HG03159 (cell line): Measurements from ENCODE around the gene CCDC190.
"Not testable (repeated sequence)": the region's sequence is repeated elsewhere in the genome, so short reads cannot be mapped to it uniquely, and the experiment has no call there.

Experiments used
- ATAC-seq: cut with Tn5 transposase; IDR thresholded peaks from one replicate; pipeline ENCODE4 v1.9.1; 2021; ENCODE audit warnings: mild to moderate bottlenecking, moderate library complexity; ENCODE audit not compliant: unreplicated experiment

CCDC190 gene

GRCh38 chr1:162861101-162861500, at the start of gene CCDC190:
Gene CCDC190 (minus strand): TSS chr1:162861175. CDS start chr1:162859646, 1,529 bp downstream.
- no peak for ATAC-seq

- ATAC-seq = no peak
Measured at GRCh38 chr1:162910161-162910560, 49.2 kb upstream of the CCDC190 start.

- no peak for ATAC-seq
Measured at GRCh38 chr1:162908780-162909179, 47.8 kb upstream of the CCDC190 start.

- no peak for ATAC-seq
Measured at GRCh38 chr1:162908236-162908635, 47.3 kb upstream of the CCDC190 start.

GRCh38 chr1:162906485-162906884, 45.5 kb upstream of the CCDC190 start:
- ATAC-seq = no peak

- ATAC-seq = no peak
Measured at GRCh38 chr1:162905174-162906158, 44.5 kb upstream of the CCDC190 start.

- ATAC-seq = no peak
Measured at GRCh38 chr1:162904579-162904978, 43.6 kb upstream of the CCDC190 start.

GRCh38 chr1:162904023-162904422, 43.0 kb upstream of the CCDC190 start:
- ATAC-seq = no peak

GRCh38 chr1:162903246-162903645, 42.3 kb upstream of the CCDC190 start:
- ATAC-seq = no peak

- no peak for ATAC-seq
Measured at GRCh38 chr1:162902416-162902815, 41.4 kb upstream of the CCDC190 start.

GRCh38 chr1:162901243-162901642, 40.3 kb upstream of the CCDC190 start:
- no peak for ATAC-seq

GRCh38 chr1:162899422-162900146, 38.6 kb upstream of the CCDC190 start:
- ATAC-seq = no peak

- ATAC-seq = no peak
Measured at GRCh38 chr1:162893612-162893908, 32.6 kb upstream of the CCDC190 start.

- ATAC-seq = no peak
Measured at GRCh38 chr1:162892906-162893611, 32.1 kb upstream of the CCDC190 start.

- no peak for ATAC-seq
Measured at GRCh38 chr1:162889989-162890388, 29.0 kb upstream of the CCDC190 start.

GRCh38 chr1:162886705-162887104, 25.7 kb upstream of the CCDC190 start:
- no peak for ATAC-seq

GRCh38 chr1:162885265-162885664, 24.3 kb upstream of the CCDC190 start:
- no peak for ATAC-seq

- ATAC-seq = no peak
Measured at GRCh38 chr1:162884831-162885230, 23.9 kb upstream of the CCDC190 start.

- ATAC-seq = no peak
Measured at GRCh38 chr1:162882248-162882674, 21.3 kb upstream of the CCDC190 start.

GRCh38 chr1:162881590-162881989, 20.6 kb upstream of the CCDC190 start:
- no peak for ATAC-seq

- ATAC-seq = not testable (repeated sequence)
Measured at GRCh38 chr1:162880617-162881016, 19.6 kb upstream of the CCDC190 start.
